GM19372 (cell line): ENCODE results near the gene SEC23IP.
"Not testable (repeated sequence)": the region's sequence is repeated elsewhere in the genome, so short reads cannot be mapped to it uniquely, and the experiment has no call there.

Experiments used
- ATAC-seq: cut with Tn5 transposase; IDR thresholded peaks from one replicate; pipeline ENCODE4 v1.9.1; 2021; ENCODE audit warnings: mild to moderate bottlenecking, low read depth, moderate library complexity; ENCODE audit not compliant: unreplicated experiment

SEC23IP gene

DNA sequence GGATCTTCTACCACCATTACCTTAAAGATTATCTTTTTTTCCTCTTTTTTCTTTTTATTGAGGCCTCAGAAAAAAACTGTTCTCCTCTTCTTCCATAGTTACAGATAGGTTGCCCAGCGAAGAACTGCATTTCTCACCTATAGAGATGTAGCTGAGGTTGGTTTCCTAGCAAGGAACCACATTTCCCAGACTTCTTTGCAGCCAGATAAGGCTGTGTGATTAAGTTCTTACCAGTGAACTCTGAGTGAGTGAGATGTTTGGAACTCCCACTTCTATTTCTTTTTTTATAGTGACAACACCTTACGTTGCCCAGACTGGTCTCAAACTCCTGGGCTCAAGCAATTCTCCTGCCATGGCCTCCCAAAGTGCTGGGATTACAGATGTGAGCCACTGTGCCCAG, 14.0 kb upstream of the SEC23IP start:
- ATAC-seq = no peak

DNA sequence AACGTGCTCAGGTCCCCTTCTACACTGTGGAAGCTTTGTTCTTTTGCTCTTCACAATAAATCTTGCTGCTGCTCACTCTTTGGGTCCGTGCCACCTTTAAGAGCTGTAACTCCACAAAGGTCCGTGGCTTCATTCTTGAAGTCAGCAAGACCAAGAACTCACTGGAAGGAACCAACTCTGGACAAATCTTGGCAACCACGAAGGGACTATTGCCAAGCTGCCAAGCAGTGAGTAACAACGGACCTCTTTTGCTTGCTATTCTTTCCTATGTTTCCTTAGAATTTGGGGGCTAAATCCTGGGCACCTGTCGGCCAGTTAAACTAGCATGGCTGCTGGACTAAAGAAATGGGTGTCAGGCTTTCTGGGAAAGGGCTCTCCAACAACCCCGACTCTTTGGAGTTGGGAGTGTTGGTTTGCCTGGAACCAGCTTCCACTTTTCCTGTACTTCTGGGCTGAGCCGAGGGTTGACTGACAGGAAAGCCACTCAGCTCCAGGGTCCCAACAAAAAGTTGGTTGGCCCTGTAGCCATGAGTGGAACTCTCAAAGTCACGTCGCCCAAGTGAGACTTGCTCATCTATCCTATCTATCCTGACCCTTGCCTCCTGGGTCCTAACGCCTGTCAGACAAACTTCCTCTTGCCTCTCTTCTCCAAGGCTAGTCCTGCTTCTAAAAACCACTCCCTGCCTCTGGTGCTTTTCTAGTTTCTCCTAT, 8.5 kb upstream of the SEC23IP start:
- ATAC-seq = not testable (repeated sequence)

DNA sequence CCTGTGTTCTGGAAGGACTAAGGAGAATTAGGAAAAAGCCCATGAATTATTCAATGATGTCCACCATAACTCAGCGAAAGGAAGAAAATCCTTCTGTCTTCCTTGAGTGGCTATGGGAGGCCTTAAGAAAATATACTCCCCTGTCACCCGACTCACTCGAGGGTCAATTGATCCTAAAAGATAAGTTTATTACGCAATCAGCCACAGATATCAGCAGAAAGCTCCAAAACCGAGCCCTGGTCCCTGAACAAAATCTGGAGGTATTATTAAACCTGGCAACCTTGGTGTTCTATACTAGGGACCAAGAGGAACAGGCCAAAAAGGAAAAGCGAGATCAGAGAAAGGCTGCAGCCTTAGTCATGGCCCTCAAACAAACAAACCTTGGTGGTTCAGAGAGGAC, 6.5 kb upstream of the SEC23IP start:
- not testable (repeated sequence) for ATAC-seq

DNA sequence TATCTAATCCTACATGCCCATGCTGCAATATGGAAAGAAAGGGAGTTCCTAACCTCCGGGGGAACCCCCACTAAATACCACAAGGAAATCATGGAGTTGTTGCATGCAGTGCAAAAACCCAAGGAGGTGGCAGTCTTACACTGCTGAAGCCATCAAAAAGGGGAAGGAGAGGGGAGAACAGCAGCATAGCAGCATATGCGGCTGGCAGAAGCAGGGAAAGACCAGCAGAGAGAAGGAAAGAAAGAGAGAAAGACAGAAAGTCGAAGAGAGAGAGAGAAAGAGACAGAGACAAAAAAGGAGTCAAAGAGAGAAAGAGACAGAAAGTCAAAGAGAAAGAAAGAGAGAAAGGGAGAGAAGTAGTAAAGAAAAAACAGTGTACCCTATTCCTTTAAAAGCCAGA, 3.8 kb upstream of the SEC23IP start:
- not testable (repeated sequence) for ATAC-seq

DNA sequence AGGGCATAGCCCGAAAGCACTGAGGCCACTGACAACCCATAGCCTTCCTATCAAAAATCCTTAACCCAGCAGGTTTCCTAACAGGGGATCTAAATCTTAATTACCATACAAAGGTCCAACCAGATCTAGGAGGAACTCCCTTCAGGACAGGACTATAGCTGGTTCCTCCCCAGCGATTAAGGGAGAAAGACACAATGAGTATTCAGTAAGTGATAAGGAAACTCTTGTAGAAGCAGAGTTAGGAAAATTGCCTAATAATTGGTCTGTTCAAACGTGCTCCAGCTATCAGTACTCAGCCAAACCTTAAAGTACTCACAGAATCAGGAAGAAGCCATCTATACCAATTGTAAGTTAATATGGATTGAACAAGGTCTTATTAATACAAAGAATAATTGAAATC, 3.3 kb upstream of the SEC23IP start:
- not testable (repeated sequence) for ATAC-seq

DNA sequence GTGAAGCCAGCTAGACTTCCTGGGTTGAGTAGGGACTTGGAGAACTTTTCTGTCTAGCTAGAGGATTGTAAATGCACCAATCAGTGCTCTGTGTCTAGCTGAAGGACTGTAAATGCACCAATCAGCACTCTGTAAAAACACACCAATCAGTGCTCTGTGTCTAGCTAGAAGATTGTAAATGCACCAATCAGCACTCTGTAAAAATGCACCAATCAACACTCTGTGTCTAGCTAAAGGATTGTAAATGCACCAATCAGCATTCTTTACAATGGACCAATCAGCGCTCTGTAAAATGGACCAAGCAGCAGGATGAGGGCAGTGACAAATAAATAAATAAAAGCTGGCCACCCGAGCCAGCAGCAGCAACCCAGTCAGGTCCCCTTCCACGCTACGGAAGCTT, 2.2 kb upstream of the SEC23IP start:
- not testable (repeated sequence) for ATAC-seq

DNA sequence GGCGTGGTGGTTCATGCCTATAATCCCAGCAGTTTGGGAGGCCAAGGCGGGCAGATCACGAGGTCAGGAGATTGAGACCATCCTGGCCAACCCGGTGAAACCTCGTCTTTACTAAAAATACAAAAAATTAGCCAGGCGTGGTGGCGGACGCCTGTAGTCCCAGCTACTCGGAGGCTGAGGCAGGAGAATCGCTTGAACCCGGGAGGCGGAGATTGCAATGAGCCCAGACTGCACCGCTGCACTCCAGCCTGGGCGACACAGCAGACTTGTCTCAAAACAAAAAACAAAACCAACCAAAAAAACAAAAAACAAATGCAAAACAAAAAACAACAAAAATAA, 712 bp upstream of the SEC23IP start:
- ATAC-seq = not testable (repeated sequence)

DNA sequence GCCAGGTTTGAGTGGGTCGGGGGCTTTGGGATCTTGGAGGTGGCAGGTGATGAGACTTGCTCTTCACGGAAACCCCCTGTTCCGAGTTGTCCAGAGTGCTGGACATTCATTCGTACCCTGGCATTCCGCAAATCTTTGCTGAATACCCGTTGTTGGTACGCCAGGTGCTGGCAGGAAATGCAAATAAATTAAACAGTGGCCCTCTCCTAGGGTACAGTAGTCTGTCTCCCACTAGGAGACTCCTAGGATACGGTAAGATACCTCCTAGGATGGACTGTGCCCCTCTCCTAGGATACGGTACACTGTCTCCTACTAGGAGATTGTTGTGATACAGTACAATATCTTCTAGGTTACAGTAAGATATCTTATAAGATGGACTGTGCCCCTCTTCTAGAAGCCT, 544 bp downstream of the SEC23IP start:
- ATAC-seq = no peak

DNA sequence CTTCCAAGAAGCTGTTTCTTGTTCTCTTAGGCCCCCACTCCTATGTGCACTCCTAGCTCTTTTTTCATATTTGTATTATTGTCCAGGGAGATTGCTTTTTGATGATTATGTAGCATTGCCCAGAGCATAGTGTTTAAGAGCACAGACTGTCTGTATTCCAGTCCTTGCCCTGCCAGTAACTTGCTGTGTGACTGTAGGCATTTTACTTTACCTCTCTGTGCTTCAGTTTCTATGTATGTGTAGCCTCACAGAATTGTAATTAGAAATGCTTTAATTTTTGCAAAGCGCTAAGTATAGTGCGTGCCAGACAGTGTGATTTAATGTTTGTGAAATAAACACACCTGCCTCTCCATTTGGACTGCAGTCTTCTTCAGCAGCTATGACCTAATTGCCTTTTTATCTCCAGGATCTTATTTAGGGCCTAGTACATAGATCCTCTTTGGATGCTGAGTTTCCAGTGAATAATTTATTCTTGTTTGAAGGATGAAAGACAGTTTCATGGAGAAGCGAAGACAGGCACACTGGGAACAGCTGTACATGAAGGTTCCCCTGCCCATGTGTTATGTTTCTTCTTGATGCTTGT, 1.4 kb downstream of the SEC23IP start:
- ATAC-seq = no peak

DNA sequence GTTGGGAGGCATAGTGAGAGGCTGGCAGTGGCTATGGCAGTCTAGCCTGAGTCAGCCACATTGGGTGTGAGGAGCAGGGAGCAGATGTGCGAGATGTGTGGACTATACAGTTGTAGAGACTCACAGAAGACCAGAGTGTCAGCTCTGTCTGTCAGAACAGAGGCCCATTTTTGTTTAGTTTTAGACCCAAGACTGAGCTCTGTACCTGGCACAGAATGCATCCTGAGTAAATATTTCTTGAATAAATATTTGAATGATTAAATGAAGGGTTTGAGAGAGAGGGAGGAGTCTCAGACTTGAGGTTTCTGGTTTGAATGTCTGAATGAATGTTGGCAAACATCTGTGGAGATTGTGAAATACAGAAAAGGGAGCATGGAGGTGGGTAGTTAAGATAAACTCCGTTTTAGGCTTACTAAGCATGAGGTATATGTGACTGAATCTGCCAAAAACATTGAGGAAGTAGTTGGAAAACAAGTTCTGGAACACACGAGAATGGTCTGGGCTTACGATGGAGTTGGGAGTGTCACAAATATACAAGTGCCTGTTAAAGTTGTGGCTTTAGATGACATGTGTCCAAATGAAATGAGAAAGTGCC, 3.6 kb downstream of the SEC23IP start:
- ATAC-seq = no peak

DNA sequence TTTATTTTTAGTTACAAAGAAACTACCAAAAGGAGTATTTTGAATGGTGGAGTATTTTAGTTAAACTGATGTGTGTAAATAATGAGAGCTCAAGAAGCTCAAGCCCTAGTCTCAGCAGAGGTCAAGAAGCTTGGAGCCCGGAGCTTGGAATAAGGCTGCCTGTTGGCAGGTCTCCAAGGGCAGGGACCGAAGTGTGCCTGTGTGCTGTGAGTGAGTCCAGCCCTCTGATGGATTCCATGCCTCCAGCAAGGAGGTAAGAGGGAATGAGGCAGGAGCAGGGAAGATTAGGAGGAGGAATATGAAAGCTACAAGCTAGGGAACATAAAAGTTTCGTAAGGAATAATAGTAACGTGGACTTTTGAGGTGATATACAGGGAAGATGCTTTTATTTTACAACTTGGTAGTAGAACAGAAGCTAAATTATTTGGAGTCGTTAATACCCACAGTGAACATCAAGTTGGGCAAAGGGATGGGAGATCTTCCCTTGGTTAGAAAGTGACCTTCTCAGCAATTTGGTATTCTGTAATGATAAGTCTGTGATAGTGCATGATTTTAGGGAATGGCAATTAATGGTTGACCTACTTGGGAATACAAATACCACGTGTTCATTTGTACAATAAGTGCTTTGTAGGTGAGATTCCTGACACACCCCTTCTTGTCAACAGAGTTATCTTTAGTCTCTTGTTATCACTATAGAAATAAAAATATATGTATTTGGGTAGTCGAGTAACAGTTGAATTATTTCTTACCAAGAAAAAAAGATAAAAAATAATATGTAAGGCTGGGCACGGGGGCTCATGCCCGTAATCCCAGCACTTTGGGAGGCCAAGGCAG, 4.6 kb downstream of the SEC23IP start:
- no peak for ATAC-seq

DNA sequence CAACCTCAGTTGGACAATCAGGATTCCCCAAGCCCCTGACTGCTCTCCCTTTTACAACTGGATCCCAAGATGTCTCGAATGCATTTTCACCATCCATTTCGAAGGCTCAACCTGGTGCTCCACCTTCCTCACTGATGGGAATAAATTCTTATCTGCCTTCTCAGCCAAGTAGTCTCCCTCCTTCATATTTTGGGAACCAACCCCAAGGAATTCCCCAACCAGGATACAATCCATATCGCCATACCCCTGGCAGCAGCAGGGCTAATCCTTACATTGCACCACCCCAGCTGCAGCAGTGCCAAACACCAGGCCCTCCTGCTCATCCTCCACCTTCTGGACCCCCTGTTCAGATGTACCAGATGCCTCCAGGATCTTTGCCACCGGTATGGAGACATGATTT, 6.0 kb downstream of the SEC23IP start:
- no peak for ATAC-seq

DNA sequence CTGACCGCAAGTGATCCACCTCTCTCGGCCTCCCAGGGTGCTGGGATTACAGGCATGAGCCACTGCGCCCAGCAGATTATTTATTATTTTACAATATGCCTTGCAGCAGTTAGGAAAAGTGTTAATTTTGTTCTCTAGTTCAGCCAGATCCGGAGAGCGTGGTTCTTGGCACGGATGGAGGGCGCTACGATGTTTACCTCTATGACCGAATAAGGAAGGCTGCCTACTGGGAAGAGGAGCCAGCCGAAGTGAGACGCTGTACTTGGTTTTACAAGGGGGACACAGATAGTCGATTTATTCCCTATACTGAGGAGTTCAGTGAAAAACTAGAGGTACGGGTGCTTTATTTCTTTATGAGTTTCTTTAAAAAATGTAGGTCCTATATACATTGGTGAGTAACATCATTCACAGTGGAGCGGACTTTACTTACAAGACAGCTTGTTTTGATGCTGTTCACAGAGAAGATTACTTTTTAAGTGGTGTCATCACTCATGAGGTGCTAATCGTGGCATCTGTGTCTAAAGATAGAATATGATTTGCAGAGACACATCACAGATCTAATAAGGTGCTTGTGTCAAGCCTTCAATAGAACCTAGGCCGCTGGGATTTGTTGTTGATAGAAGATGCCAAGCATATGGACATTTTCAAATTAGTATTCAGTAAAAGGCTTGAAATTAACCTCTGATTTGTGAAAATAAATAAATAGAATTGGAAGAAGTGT, 11.6 kb downstream of the SEC23IP start:
- ATAC-seq = no peak

DNA sequence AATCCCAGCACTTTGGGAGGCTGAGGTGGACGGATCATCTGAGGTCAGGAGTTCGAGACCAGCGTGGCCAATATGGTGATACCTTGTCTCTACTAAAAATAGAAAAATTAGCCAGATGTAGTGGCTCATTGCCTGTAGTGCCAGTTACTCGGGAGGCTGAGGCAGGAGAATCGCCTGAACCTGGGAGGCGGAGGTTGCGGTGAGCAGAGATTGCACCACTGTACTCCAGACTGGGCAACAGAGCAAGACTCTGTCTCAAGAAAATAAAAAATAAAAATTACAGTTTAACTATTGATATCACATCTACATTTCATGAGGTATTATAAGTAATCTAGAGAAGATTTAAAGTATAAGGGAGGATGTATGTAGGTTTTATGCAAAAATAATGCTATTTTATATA, 15.2 kb downstream of the SEC23IP start:
- not testable (repeated sequence) for ATAC-seq

DNA sequence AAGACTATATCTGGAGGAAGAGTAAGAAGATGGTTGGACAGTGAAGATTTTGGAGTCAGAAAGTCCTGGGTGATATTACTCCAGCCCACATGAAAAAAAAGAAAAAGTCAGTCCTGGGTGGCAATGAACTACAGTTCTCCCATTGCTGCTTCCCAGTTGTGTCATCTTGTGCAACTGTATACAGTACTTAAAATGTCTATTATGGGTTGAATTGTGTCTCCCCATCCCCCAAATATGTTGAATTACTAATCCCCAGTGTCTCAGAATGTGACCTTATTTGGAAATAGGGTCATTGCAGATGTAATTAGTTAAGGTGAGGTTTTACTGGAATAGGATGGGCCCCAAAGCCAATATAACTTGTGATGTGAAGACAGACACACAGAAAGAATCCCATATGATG, 15.6 kb downstream of the SEC23IP start:
- no peak for ATAC-seq

DNA sequence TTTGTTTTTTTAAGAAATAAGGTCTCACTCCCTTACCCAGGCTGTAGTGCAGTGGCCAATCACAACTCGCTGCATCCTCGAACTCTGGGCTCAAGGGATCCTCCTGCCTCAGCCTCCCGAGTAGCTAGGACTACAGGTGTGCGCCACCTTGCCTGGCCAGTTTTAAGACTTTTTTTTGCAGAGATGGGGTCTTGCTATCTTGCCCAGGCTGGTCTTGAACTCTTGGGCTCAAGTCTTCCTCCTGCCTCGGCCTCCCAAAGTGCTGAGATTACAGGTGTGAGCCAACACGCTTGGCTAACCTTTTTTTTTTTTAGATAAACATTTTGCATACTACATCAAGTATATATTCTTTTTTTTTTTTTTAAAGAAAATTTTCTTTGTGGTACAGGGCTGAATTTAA, 18.2 kb downstream of the SEC23IP start:
- ATAC-seq = no peak

DNA sequence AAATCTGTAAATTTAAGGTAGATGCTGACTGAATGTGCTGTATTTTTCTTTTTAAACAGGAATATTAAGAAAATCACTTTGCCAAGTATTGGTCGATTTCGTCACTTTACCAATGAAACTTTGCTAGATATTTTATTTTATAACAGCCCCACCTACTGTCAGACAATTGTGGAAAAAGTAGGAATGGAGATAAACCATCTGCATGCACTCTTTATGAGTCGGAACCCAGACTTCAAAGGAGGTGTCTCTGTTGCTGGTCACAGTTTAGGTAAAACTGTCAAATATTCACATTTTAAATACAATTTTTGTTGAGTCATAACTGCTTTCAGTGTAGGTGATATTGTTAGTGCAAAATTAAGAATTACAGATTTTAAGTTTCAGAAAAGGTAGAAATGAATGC, 25.2 kb downstream of the SEC23IP start:
- no peak for ATAC-seq

DNA sequence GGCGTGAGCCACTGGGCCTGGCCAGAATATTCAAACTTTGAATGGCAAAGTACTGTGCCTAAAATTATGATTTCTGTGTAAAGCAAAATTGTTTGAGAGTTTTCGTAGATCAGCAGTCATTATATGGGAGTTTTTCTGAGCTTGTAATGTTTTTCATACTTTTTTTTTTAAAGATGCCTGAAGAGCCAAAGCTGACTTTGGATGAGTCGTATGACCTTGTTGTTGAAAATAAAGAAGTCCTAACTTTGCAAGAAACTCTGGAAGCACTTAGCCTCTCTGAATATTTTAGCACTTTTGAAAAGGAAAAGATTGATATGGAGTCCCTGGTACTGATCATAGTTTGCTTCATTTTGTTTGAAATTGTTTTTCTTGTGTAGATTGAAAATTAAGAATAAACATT, 26.7 kb downstream of the SEC23IP start:
- ATAC-seq = no peak

DNA sequence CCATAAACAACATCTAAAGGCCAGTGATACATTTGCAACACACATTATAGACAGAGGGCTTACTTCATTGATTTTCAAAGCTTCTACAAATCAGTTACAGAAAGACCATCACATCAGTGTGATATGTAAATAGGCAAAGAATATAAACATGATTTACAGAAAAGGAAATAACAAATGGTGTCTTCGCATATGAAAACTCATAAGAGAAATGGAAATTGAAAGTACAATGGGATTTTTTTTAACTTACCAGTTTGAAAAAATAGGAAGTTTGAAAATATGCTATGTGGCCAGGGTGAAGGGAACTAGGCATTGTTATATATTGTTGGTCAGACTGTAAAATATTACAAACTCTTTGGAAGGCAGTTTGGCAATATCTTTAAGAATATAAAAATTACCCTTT, 27.3 kb downstream of the SEC23IP start:
- ATAC-seq = no peak

DNA sequence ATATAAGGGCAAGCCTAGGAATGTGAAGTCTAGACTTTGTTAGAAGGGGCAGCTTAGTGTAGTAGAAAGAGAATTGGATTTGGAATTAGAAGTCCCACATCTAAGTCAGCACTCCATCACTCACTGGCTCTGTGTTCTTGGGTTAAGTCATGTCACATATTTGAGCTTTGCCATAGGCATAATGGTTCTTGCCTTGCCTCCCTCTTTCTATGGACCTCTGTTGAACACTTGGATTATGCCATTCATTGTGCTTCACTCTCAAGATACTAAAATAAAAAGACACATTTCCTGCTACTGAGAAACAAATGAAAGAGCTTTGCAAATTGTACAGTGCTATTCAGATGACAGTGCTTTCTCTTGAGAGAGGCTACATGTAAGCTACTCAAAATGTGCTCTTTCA, 35.9 kb downstream of the SEC23IP start:
- no peak for ATAC-seq

DNA sequence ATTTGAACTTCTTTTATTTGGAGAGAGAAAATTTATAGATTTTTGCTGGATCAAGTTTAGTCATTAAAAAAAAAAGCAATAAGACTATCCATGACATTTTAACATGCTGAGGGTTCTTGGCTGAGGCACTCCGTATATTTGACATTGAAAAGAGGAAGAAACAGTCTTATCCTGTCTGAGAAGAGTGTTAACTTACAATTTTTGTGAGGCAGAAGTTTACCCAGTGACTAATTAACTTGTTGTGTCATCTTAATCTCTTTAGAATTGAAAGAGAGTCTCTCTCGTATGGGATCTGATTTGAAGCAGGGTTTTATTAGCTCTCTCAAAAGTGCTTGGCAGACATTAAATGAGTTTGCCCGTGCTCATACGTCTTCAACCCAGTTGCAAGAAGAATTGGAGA, 39.3 kb downstream of the SEC23IP start:
- ATAC-seq = no peak
